ENCODE measurements around the gene TAF12. TPM values are rescaled to one million over a fixed set of nuclear protein-coding genes. Genes with fewer than 3 reads are reported as not detected.
"Not testable (repeated sequence)": the region's sequence is repeated elsewhere in the genome, so short reads cannot be mapped to it uniquely, and the experiment has no call there.

TAF12 gene
- total RNA-seq, 1 donor from 2014 or later, result 22.6 TPM

DNA sequence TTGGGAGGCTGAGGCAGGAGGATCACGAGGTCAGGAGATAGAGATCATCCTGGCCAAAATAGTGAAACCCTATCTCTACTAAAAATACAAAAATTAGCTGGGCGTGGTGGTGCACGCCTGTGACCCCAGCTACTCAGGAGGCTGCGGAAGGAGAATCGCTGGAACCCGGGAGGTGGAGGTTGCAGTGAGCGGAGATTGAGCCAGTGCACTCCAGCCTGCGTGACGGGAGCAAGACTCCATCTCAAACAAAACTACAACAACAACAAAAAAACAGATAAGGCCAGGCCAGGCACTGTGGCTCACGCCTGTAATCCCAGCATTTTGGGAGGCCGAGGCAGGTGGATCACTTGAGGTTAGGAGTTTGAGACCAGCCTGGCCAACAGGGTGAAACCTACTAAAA is 2.5 kb upstream of the TAF12 start:
- DNase-seq (ENCODE audit: low read depth in 2 of 2), result not testable (repeated sequence)

- no peak for DNase-seq (ENCODE audit: low read depth in 2 of 2)
Measured at GRCh38 chr1:28644494-28644893, 1.6 kb upstream of the TAF12 start.

GRCh38 chr1:28642056-28642846 is 616 bp downstream of the TAF12 start:
- peak in 1 of 2 donors; percentile 8 for DNase-seq (ENCODE audit: low read depth in 2 of 2)

DNA sequence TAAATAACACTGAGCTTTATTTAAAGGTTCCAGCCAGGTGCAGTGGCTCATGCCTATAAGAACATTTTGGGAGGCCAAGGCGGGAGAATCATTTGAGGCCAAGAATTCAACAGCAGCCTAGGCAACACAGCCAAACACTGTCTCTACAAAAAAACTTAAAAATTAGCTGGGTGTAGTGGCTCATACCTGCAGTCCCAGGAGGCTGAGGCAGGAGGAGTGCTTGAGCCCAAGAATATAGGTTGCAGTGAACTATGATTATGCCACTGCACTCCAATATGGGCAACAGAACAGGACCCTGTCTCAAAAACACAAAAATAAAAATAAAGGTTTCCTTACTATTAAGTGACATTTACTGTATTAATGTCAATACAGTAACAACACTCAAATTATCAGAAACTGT is 2.1 kb downstream of the TAF12 start:
- peak; percentile 26 to 59 for DNase-seq (ENCODE audit: low read depth in 2 of 2)

DNA sequence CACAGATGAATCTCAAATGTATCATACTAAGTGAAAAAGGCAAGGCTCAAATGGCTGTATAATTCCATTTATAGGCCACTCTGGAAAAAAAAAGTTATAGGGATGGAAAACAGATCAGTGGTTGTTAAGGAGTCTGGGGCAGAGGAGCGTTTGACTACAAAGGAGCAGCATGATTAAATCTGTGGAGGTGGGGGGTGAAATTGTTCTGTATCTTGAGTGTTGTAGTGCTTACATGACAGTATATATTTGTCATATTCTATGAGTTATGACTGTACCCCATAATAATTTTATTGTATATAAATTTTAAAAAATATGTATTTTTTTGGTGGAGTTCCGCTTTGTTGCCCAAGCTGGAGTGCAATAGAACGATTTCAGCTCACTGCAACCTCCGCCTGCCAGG is 10.3 kb downstream of the TAF12 start:
- no peak for DNase-seq (ENCODE audit: low read depth in 2 of 2)

GRCh38 chr1:28631713-28632112 is 11.2 kb downstream of the TAF12 start:
- no peak for DNase-seq (ENCODE audit: low read depth in 2 of 2)

DNA sequence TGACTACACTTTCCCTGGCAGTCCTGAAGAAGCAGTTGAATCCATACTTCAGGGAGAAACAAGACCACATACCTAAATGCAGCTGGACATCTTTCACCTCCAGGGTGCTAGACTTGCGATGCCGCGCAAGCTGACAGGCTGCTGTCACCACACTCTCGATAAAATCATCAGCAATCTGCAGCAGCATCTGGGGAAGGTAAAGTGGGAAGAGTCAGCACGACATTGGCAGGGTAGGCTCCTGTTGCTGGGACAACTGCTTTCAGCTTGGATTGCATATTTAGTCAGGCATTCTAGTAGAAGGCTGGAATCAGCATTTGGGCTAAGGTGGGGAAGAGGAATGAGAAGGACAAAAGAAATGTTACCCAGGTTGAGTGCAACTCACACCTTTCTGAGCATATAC is 29.7 kb downstream of the TAF12 start:
- DNase-seq (ENCODE audit: low read depth in 2 of 2), result no peak

GRCh38 chr1:28606771-28607170 is 36.1 kb downstream of the TAF12 start:
- DNase-seq (ENCODE audit: low read depth in 2 of 2), result no peak

DNA sequence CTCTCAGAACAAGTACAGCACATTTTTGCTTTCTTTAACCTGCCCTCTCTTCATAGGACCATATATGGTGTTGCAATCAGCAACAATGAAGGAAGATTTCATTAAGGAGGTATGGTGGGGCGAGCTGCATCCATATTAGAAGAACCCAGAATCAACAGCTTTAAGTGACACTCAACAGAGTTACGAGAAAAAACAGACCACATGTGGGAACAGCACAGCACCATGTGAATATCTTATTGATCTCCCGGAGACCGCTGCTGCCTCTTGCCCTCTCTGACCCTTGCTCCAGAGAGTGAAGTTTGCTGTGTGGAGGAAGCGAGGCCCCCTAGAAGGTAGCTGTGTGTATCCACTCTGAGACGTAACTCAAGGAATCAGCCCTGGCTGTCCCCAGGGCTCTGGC is 37.9 kb downstream of the TAF12 start:
- DNase-seq (ENCODE audit: low read depth in 2 of 2), result no peak

GRCh38 chr1:28604411-28604810 is 38.5 kb downstream of the TAF12 start:
- peak in 1 of 2 donors; percentile 82 for DNase-seq (ENCODE audit: low read depth in 2 of 2)

GRCh38 chr1:28602536-28603439 is 40.1 kb downstream of the TAF12 start:
- peak; percentile 79 to 88 for DNase-seq (ENCODE audit: low read depth in 2 of 2)

DNA sequence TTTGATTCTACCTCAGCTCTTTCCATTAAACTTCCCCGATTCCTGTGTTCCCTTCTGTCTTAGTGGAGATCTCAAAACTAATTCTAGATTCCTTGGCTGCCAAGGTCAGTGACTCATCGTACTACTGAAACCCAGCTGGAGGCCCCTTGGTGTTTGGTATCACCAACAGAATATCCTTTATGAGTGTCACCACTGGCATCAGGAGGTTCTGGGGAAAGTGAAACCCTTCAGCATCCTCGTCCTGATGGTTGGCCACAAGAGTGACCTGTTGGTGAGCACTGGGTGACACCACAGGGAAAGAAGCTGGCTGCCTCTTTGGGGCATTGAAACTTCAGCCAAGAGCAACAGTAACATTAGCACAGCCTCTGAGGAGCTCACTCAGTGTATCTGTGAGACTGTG is 41.2 kb downstream of the TAF12 start:
- DNase-seq (ENCODE audit: low read depth in 2 of 2), result peak in 1 of 2 donors; percentile 76

GRCh38 chr1:28596276-28596675 is 46.6 kb downstream of the TAF12 start:
- DNase-seq (ENCODE audit: low read depth in 2 of 2), result not testable (repeated sequence)

- DNase-seq (ENCODE audit: low read depth in 2 of 2), result no peak
Measured at GRCh38 chr1:28595412-28596191, 47.3 kb downstream of the TAF12 start.

DNA sequence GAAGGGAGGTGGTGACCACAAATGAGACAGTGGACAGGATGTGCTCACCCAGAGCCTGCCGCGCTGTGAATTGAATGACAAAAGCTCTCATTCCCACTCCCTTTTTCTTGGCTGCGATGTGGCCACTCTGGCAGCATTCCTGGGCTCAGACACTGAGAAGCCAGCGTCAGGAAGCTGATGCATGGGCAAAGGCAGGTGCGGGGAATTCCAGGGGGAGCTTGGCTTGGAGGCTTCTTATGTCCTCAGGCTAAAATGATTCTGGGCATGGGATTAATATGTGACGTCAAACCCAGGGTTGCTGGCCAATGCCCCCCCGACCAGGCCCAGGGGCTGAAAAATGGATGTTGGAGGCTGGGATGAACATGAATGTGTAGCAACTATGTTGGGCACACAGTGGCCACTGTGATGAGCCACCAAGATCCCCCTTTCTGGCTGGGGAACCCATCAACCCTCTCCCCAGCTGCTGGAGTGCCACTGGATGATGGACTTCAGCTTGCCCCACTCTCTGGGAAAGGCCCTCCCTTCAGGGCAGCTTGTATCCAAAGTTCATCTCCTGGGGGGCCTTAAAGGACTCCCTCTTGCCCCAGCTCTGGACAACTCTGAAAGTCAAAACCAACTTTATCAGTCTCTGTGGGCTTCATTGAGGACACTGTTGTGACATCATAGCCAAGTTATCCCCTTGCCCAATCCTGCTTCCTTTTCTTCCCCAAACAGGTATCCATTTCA is 48.0 kb downstream of the TAF12 start:
- DNase-seq (ENCODE audit: low read depth in 2 of 2), result peak; percentile 49 to 69

DNA sequence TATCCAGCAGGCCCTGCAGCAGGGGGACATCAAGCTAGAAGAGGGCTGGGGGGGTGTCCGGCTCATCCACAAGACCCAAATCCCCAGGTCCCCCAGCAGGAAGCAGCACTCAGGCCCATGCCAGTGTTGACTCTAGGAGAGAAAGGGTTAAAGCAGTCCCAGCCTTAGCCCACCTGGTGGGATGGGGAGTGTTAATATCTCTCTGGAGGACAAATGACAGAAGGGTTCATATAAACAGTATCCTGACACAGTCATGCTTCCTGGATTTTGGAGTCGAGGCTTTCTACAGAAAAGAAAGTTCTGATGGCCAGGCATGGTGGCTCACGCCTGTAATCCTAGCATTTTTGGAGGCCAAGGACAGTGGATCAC is 48.9 kb downstream of the TAF12 start:
- DNase-seq (ENCODE audit: low read depth in 2 of 2), result not testable (repeated sequence)

- no peak for DNase-seq (ENCODE audit: low read depth in 2 of 2)
Measured at GRCh38 chr1:28592321-28593071, 50.4 kb downstream of the TAF12 start.

DNA sequence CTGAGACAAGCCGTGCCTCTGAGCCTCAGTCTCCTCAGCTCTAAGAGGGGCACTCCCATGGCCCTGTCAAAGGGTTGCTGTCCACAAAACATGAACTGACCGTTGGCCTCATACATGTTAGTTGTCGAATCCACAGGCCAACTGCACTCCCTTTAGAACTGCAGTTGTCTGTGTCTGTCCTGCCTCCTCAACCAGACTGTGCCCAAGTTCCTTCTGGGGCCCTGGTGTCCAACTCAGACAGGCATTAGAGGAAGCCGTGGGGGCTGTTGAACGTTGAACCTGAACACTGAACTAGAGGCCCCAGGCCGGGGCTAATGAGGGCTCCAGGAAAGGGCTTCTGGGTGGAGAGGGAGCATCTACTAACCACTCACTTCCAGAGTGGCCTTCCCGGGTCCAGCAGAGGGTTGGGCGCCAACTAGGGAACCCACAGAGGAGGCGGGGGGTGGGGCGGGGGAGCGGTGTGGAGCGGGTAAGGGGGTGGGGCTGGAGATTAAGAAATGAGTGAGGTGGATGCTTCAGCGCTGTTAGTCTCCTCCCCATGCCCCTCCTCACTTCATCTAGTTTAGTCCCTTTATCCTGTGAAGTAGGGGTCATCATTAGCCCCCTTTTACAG is 51.1 kb downstream of the TAF12 start, which contains the start of gene RAB42:
TSS of gene RAB42 (plus strand) at position 558 of the 613 bp plus-strand sequence. CDS start 247 bp downstream, outside the sequence.
- DNase-seq (ENCODE audit: low read depth in 2 of 2), result no peak

- DNase-seq (ENCODE audit: low read depth in 2 of 2), result not testable (repeated sequence)
Measured at GRCh38 chr1:28586585-28587391, 56.1 kb downstream of the TAF12 start.

Measured in lung microvascular endothelial cell (primary cell).